PC-3 (cell line): ENCODE results near the gene PLCL2. TPM values are rescaled to one million over a fixed set of nuclear protein-coding genes. Genes with fewer than 3 reads are reported as not detected.
A peak's percentile ranks its signal among the peaks of the same experiment; 100 is the strongest.

Source experiments
- ATAC-seq: fragments of 200-7000 bp; cut with Tn5 transposase; 2 replicates; pipeline ENCODE4 v1.9.1; 2020; ENCODE audit warnings: mild to moderate bottlenecking, moderate library complexity
- BruUV-seq: library from RNA; stranded (reverse); fragments of 400-500 nt; replicated peaks from 2 replicates; lab custom pipeline; 2021; lab: Mats Ljungman, UMichigan
- CTCF ChIA-PET: fragments of 300-600 bp; sonication (Branson Sonifier 250); formaldehyde crosslinking; loops from one replicate; lab custom pipeline; 2022; ENCODE audit warnings: antibody characterized with exemption; lab: Charles Lee
- POLR2A ChIA-PET: fragments of 300-600 bp; sonication (Branson Sonifier 250); formaldehyde crosslinking; loops from one replicate; lab custom pipeline; 2022; ENCODE audit warnings: antibody characterized with exemption; ENCODE audit not compliant: unreplicated experiment; lab: Charles Lee
- DNase-seq: peaks from one replicate; pipeline ENCODE4 v3.0.0-alpha.2; 2015
- H2AFZ ChIP-seq: fragments of 300-600 bp; sonication (generic); 2 replicates; pipeline ENCODE4 v1.6.0; 2016; ENCODE audit warnings: antibody characterized with exemption, low read length
- H3F3A ChIP-seq: fragments of 300-600 bp; sonication (generic); one replicate; pipeline ENCODE4 v1.6.0; 2017; ENCODE audit warnings: antibody characterized with exemption, low read length, control low read depth, mild to moderate bottlenecking; ENCODE audit not compliant: unreplicated experiment
- H3K27ac ChIP-seq: fragments of 300-600 bp; sonication (generic); 2 replicates; pipeline ENCODE4 v1.5.1; 2016; ENCODE audit warnings: mild to moderate bottlenecking, low read length
- H3K27me3 ChIP-seq: fragments of 300-600 bp; sonication (generic); 2 replicates; pipeline ENCODE4 v1.6.1; 2016; ENCODE audit warnings: low read length, mixed read lengths
- H3K36me3 ChIP-seq: fragments of 300-600 bp; sonication (generic); 2 replicates; pipeline ENCODE4 v1.6.1; 2016; ENCODE audit warnings: low read depth, mixed run types, low read length, mixed read lengths
- H3K4me1 ChIP-seq: fragments of 300-600 bp; sonication (generic); 2 replicates; pipeline ENCODE4 v1.5.1; 2016; ENCODE audit warnings: low read length; ENCODE audit not compliant: insufficient read depth
- H3K4me2 ChIP-seq: fragments of 300-600 bp; sonication (generic); 2 replicates; pipeline ENCODE4 v1.6.0; 2016; ENCODE audit warnings: low read length
- H3K4me3 ChIP-seq: fragments of 300-600 bp; sonication (generic); 2 replicates; pipeline ENCODE4 v1.5.1; 2016; ENCODE audit warnings: mild to moderate bottlenecking, low read length, mixed read lengths
- H3K79me2 ChIP-seq: fragments of 300-600 bp; sonication (generic); 2 replicates; pipeline ENCODE4 v1.6.1; 2017; ENCODE audit warnings: low read length, mixed read lengths
- H3K9ac ChIP-seq: fragments of 300-600 bp; sonication (generic); 2 replicates; pipeline ENCODE4 v1.6.0; 2016; ENCODE audit warnings: mild to moderate bottlenecking, low read length
- H3K9me2 ChIP-seq: fragments of 300-600 bp; sonication (generic); replicated peaks from 2 replicates; pipeline ENCODE4 v1.6.1; 2016; ENCODE audit warnings: mixed run types, low read length, mixed read lengths
- H3K9me3 ChIP-seq: fragments of 300-600 bp; sonication (generic); 2 replicates; pipeline ENCODE4 v1.6.1; 2016; ENCODE audit warnings: low read length, mixed read lengths
- H4K20me1 ChIP-seq: fragments of 300-600 bp; sonication (generic); 2 replicates; pipeline ENCODE4 v1.6.1; 2016; ENCODE audit warnings: low read length, mixed read lengths
- CTCF ChIP-seq: fragments of 300-600 bp; sonication (generic); conservative IDR thresholded peaks from 2 replicates; pipeline ENCODE4 v1.5.1; 2017; ENCODE audit warnings: antibody characterized with exemption, low read depth, mild to moderate bottlenecking, low read length
- EZH2 ChIP-seq: fragments of 300-600 bp; sonication (generic); IDR thresholded peaks from one replicate; pipeline ENCODE4 v1.6.1; 2017; ENCODE audit warnings: antibody characterized with exemption, mild to moderate bottlenecking, low read length; ENCODE audit not compliant: unreplicated experiment
- EZH2phosphoT487 ChIP-seq: fragments of 300-600 bp; sonication (generic); IDR thresholded peaks from 2 replicates; pipeline ENCODE4 v1.6.1; 2018; ENCODE audit warnings: mild to moderate bottlenecking, antibody characterized with exemption, low read length, borderline replicate concordance
- intact Hi-C: fragments of 100-400 bp; cut with micrococcal nuclease; formaldehyde crosslinking; loops from 2 replicates; pipeline ENCODE4 v1.9.0; 2023
- total RNA-seq: library from RNA; depleted of rRNA; stranded (reverse); fragments of >200 nt; gene quantifications from 2 replicates; pipeline ENCODE4 v1.2.3, GENCODE V29; 2014

Gene PLCL2
- total RNA-seq, 1 experiment from 2014 or later: 9.8 TPM

GRCh38 chr3:17110660-17111396, 226.1 kb downstream of the PLCL2 start:
- ChIA-PET CTCF (no interaction called here), POLR2A (interaction anchor here (0.7 kb wide), 1 partner anchor 53 kb away, joined by 3 read pairs; no protein-coding TSS in a partner anchor)
- Histone ChIP-seq H2AFZ (no peak overlapping the region), H3K9me2 (no peaks in the 10 kb centered on the region), H3F3A (no peaks in the 10 kb centered on the region), H3K27me3 (no peaks in the 10 kb centered on the region), H3K36me3 (no peaks in the 10 kb centered on the region), H3K27ac (peak overlapping the region; percentile 16; the same call in 1 of the 2 replicates), H3K9me3 (no peaks in the 10 kb centered on the region), H3K79me2 (no peaks in the 10 kb centered on the region), H3K9ac (no peak overlapping the region), H3K4me3 (no peak overlapping the region), H3K4me2 (no peak overlapping the region), H3K4me1 (peaks cover 11% of the 10 kb centered on the region), H4K20me1 (no peaks in the 10 kb centered on the region)
- intact Hi-C loops: no loop called here
- no peak for DNase-seq
- BruUV-seq: no TSS peak
- ATAC-seq: no peak
- no peak for TF ChIP-seq EZH2
- TF ChIP-seq EZH2phosphoT487: no peak
- TF ChIP-seq CTCF: no peak

GRCh38 chr3:17111586-17111985, 226.8 kb downstream of the PLCL2 start:
- Histone ChIP-seq H3K4me1 (peaks cover 11% of the 10 kb centered on the region), H3K9me3 (no peaks in the 10 kb centered on the region), H3K9me2 (no peaks in the 10 kb centered on the region), H3K27me3 (no peaks in the 10 kb centered on the region), H3K36me3 (no peaks in the 10 kb centered on the region), H3F3A (no peaks in the 10 kb centered on the region), H3K27ac (peak overlapping the region; percentile 16; the same call in 1 of the 2 replicates), H4K20me1 (no peaks in the 10 kb centered on the region), H3K4me2 (no peak overlapping the region), H3K4me3 (no peak overlapping the region), H3K79me2 (no peaks in the 10 kb centered on the region), H3K9ac (no peak overlapping the region), H2AFZ (no peak overlapping the region)
- no TSS peak for BruUV-seq
- DNase-seq (peak; percentile 53), ATAC-seq (peak; percentile 79)
- intact Hi-C loops: no loop called here
- no peak for TF ChIP-seq CTCF
- TF ChIP-seq EZH2: no peak
- no peak for TF ChIP-seq EZH2phosphoT487
- CTCF ChIA-PET: no interaction called here
- POLR2A ChIA-PET: no interaction called here

GRCh38 chr3:17115186-17115585, 230.4 kb downstream of the PLCL2 start:
- ChIA-PET POLR2A (no interaction called here), CTCF (no interaction called here)
- DNase-seq (peak; percentile 25), ATAC-seq (no peak)
- no peaks in the 10 kb centered on the region for H3K9me3 ChIP-seq
- BruUV-seq: no TSS peak
- H3K79me2 ChIP-seq: no peaks in the 10 kb centered on the region
- H3F3A ChIP-seq: no peaks in the 10 kb centered on the region
- intact Hi-C loops: no loop called here
- H3K9me2 ChIP-seq: no peaks in the 10 kb centered on the region
- no peak for TF ChIP-seq CTCF
- TF ChIP-seq EZH2: no peak
- TF ChIP-seq EZH2phosphoT487: no peak
- H3K4me3 ChIP-seq: no peak overlapping the region
- H2AFZ ChIP-seq: no peak overlapping the region
- H3K4me1 ChIP-seq: peaks cover 11% of the 10 kb centered on the region
- H4K20me1 ChIP-seq: no peaks in the 10 kb centered on the region
- H3K27me3 ChIP-seq: no peaks in the 10 kb centered on the region
- no peak overlapping the region for H3K27ac ChIP-seq
- H3K9ac ChIP-seq: no peak overlapping the region
- no peak overlapping the region for H3K4me2 ChIP-seq
- H3K36me3 ChIP-seq: no peaks in the 10 kb centered on the region
